Left cardiac atrium (tissue), 4 donors: Measurements from ENCODE around the gene ZNF134. TPM values are rescaled to one million over a fixed set of nuclear protein-coding genes. Genes with fewer than 3 reads are reported as not detected.

Source experiments
- ATAC-seq, 2 donors: fragments of 200-7000 bp; cut with Tn5 transposase; one replicate each; pipeline ENCODE4 v1.9.1; 2020; ENCODE audit warnings: mild to moderate bottlenecking in 2 of 2, moderate library complexity in 2 of 2
- DNase-seq: peaks from one replicate; pipeline ENCODE4 v3.0.0-alpha.2; 2020
- intact Hi-C, 2 donors: fragments of 100-400 bp; cut with DNase I; formaldehyde crosslinking; loops; one replicate each; pipeline versions ENCODE4 v1.14.1 to v1.15.1; 2022 to 2023
- long read RNA-seq: library from polyadenylated mRNA; unstranded; transcript quantifications from one replicate; pipeline ENCODE4 v2.0.0, GENCODE V29; 2021
- total RNA-seq, 2 donors: library from RNA; stranded (reverse); fragmentation: NEBNext Ultra II Directional; extraction: Animal tissue kit (Norgen Biotek cat#: 25700); gene quantifications; one replicate each; pipeline ENCODE4 v1.2.1, GENCODE V29; 2021
- donor health status: DM: no; HTN: yes; CAD: no.
- donor health status: DM: no; HTN: yes; CAD: no; lungs with severe emphysema.
- donor health status: DM: yes; HTN: yes; CAD: no.
- donor health status: Dilated cardiomyopathy.

ZNF134 gene
- total RNA-seq = 10 to 100 TPM; 14.2 to 16.2 TPM
- long read RNA-seq, full-length matches to known transcripts = 32 of 37 reads
- long read RNA-seq, partial matches to known transcripts = 0 of 37 reads
- long read RNA-seq, other reads (novel, unspliced or antisense) = 5 of 37 reads

GRCh38 chr19:57613941-57614743, at the start of gene ZNF134:
Gene ZNF134 (plus strand): TSS chr19:57614242. CDS start chr19:57619469, 5,227 bp downstream.
- intact Hi-C loops = no loop called here
- ATAC-seq = peak; percentile 99 to 100
- peak; percentile 96 for DNase-seq

- ATAC-seq (no peak), DNase-seq (no peak)
- intact Hi-C loops = loop anchor here in 1 of 2 donors (10.0 kb wide), 1 partner anchor 132 kb away; the partner anchor contains the start of gene ZNF749
Observed at GRCh38 chr19:57566396-57567265, 47.4 kb upstream of the ZNF134 start.

GRCh38 chr19:57570707-57571106, 43.3 kb upstream of the ZNF134 start:
- ATAC-seq (no peak), DNase-seq (no peak)
- intact Hi-C loops = no loop called here

- intact Hi-C loops = no loop called here
- ATAC-seq = no peak
- no peak for DNase-seq
Observed at GRCh38 chr19:57572415-57572947, 41.6 kb upstream of the ZNF134 start.

GRCh38 chr19:57576661-57577060, 37.4 kb upstream of the ZNF134 start:
- ATAC-seq (no peak), DNase-seq (no peak)

GRCh38 chr19:57578487-57579205, 35.4 kb upstream of the ZNF134 start, which contains the start of gene ZNF416:
Gene ZNF416 (minus strand): TSS chr19:57578911. CDS start chr19:57578704, 207 bp downstream.
- ATAC-seq = peak; percentile 97 to 99
- DNase-seq = peak; percentile 98
- intact Hi-C loops = no loop called here

More at GRCh38 chr19:57576661-57577060, 37.4 kb upstream of the ZNF134 start:
- intact Hi-C loops = no loop called here

- ATAC-seq (no peak), DNase-seq (no peak)
- intact Hi-C loops = no loop called here
Observed at GRCh38 chr19:57583104-57583520, 30.9 kb upstream of the ZNF134 start.

- DNase-seq (peak; percentile 93), ATAC-seq (peak; percentile 97)
- intact Hi-C loops = no loop called here
Observed at GRCh38 chr19:57583521-57584416, 30.3 kb upstream of the ZNF134 start, which contains the start of gene ZIK1. Gene ZIK1 (plus strand): TSS chr19:57584145. CDS start chr19:57584357, 212 bp downstream.

GRCh38 chr19:57587529-57587928, 26.5 kb upstream of the ZNF134 start:
- intact Hi-C loops = no loop called here
- ATAC-seq (no peak), DNase-seq (no peak)

- intact Hi-C loops = no loop called here
- DNase-seq = no peak
- ATAC-seq = no peak
Observed at GRCh38 chr19:57599377-57599760, 14.7 kb upstream of the ZNF134 start.

GRCh38 chr19:57599761-57600383, 14.2 kb upstream of the ZNF134 start, which contains the start of gene ZNF530:
Gene ZNF530 (plus strand): TSS chr19:57599885. CDS start chr19:57604346, 4,461 bp downstream.
- intact Hi-C loops = no loop called here

GRCh38 chr19:57606931-57607330, 7.1 kb upstream of the ZNF134 start:
- intact Hi-C loops = no loop called here
- no peak for ATAC-seq
- DNase-seq = no peak

More at GRCh38 chr19:57599761-57600383, 14.2 kb upstream of the ZNF134 start, which contains the start of gene ZNF530:
- peak; percentile 96 for DNase-seq
- ATAC-seq = peak; percentile 99 to 100

GRCh38 chr19:57611113-57611512, 2.9 kb upstream of the ZNF134 start:
- ATAC-seq = no peak
- no peak for DNase-seq
- intact Hi-C loops = no loop called here

GRCh38 chr19:57615346-57615745, 1.3 kb downstream of the ZNF134 start:
- DNase-seq = no peak
- intact Hi-C loops = no loop called here
- no peak for ATAC-seq

GRCh38 chr19:57620673-57621348, 6.8 kb downstream of the ZNF134 start:
- ATAC-seq = no peak
- intact Hi-C loops = no loop called here

GRCh38 chr19:57623091-57623490, 9.0 kb downstream of the ZNF134 start:
- ATAC-seq = no peak
- DNase-seq = no peak
- intact Hi-C loops = no loop called here

More at GRCh38 chr19:57620673-57621348, 6.8 kb downstream of the ZNF134 start:
- no peak for DNase-seq
